ENCODE results near the gene CSRNP3. TPM values are rescaled to one million over a fixed set of nuclear protein-coding genes. Genes with fewer than 3 reads are reported as not detected.

Gene CSRNP3
- total and polyA plus RNA-seq, 5 donors from 2014 or later: not detected

- Mint-ChIP-seq H3K27ac (no peak overlapping the region), H3K4me3 (no peak overlapping the region), H3K27me3 (no peaks in the 10 kb centered on the region), H3K4me1 (no peaks in the 10 kb centered on the region), H3K36me3 (no peaks in the 10 kb centered on the region), H3K9me3 (no peaks in the 10 kb centered on the region)
- H3K9me3 ChIP-seq (ENCODE audit: control insufficient read depth in 2 of 2, low read length in 2 of 2): no peaks in the 10 kb centered on the region
- ATAC-seq (ENCODE audit: low read depth in 2 of 2) (no peak), DNase-seq (no peak)
- H3K4me3 ChIP-seq (ENCODE audit: low read depth, low read length): no peak overlapping the region
- no peak overlapping the region for H3K27ac ChIP-seq (ENCODE audit: insufficient read depth, low read length, poor library complexity, severe bottlenecking)
- H3K27me3 ChIP-seq (ENCODE audit: control insufficient read depth, insufficient read depth, low read length): no peaks in the 10 kb centered on the region
- no peaks in the 10 kb centered on the region for H3K4me1 ChIP-seq (ENCODE audit: control insufficient read depth, insufficient read depth, low read length, poor library complexity, severe bottlenecking)
- no peaks in the 10 kb centered on the region for H3K36me3 ChIP-seq (ENCODE audit: control insufficient read depth, insufficient read depth, low read length)
Observed at GRCh38 chr2:165434865-165435496, 34.5 kb upstream of the CSRNP3 start.

- Mint-ChIP-seq H3K36me3 (no peaks in the 10 kb centered on the region), H3K4me1 (no peaks in the 10 kb centered on the region), H3K27me3 (no peaks in the 10 kb centered on the region), H3K9me3 (no peaks in the 10 kb centered on the region), H3K4me3 (no peak overlapping the region), H3K27ac (no peak overlapping the region)
- Histone ChIP-seq H3K27me3 (ENCODE audit: control insufficient read depth, insufficient read depth, low read length) (no peaks in the 10 kb centered on the region), H3K4me3 (ENCODE audit: low read depth, low read length) (no peak overlapping the region), H3K9me3 (ENCODE audit: control insufficient read depth in 2 of 2, low read length in 2 of 2) (no peaks in the 10 kb centered on the region), H3K36me3 (ENCODE audit: control insufficient read depth, insufficient read depth, low read length) (no peaks in the 10 kb centered on the region), H3K27ac (ENCODE audit: insufficient read depth, low read length, poor library complexity, severe bottlenecking) (no peak overlapping the region), H3K4me1 (ENCODE audit: control insufficient read depth, insufficient read depth, low read length, poor library complexity, severe bottlenecking) (no peaks in the 10 kb centered on the region)
- ATAC-seq (ENCODE audit: low read depth in 2 of 2) (no peak), DNase-seq (no peak)
Observed at GRCh38 chr2:165435611-165436010, 33.9 kb upstream of the CSRNP3 start.

- Mint-ChIP-seq H3K4me3 (no peak overlapping the region), H3K9me3 (no peaks in the 10 kb centered on the region), H3K27me3 (no peaks in the 10 kb centered on the region), H3K4me1 (no peaks in the 10 kb centered on the region), H3K36me3 (no peaks in the 10 kb centered on the region), H3K27ac (no peak overlapping the region)
- no peak for ATAC-seq (ENCODE audit: low read depth in 2 of 2)
- Histone ChIP-seq H3K27ac (ENCODE audit: insufficient read depth, low read length, poor library complexity, severe bottlenecking) (no peak overlapping the region), H3K9me3 (ENCODE audit: control insufficient read depth in 2 of 2, low read length in 2 of 2) (no peaks in the 10 kb centered on the region), H3K27me3 (ENCODE audit: control insufficient read depth, insufficient read depth, low read length) (no peaks in the 10 kb centered on the region), H3K4me3 (ENCODE audit: low read depth, low read length) (no peak overlapping the region), H3K4me1 (ENCODE audit: control insufficient read depth, insufficient read depth, low read length, poor library complexity, severe bottlenecking) (no peaks in the 10 kb centered on the region), H3K36me3 (ENCODE audit: control insufficient read depth, insufficient read depth, low read length) (no peaks in the 10 kb centered on the region)
- DNase-seq: no peak
Observed at GRCh38 chr2:165436559-165436958, 32.9 kb upstream of the CSRNP3 start.

- ATAC-seq (ENCODE audit: low read depth in 2 of 2): no peak
- Mint-ChIP-seq H3K27ac (no peak overlapping the region), H3K9me3 (peaks cover 0 to 2% (median 0%) of the 10 kb centered on the region in 7 donors), H3K27me3 (no peaks in the 10 kb centered on the region), H3K36me3 (no peaks in the 10 kb centered on the region), H3K4me3 (no peak overlapping the region), H3K4me1 (peaks cover 0 to 18% (median 5%) of the 10 kb centered on the region in 4 donors)
- Histone ChIP-seq H3K4me3 (ENCODE audit: low read depth, low read length) (no peak overlapping the region), H3K36me3 (ENCODE audit: control insufficient read depth, insufficient read depth, low read length) (no peaks in the 10 kb centered on the region), H3K27ac (ENCODE audit: insufficient read depth, low read length, poor library complexity, severe bottlenecking) (no peak overlapping the region), H3K4me1 (ENCODE audit: control insufficient read depth, insufficient read depth, low read length, poor library complexity, severe bottlenecking) (no peaks in the 10 kb centered on the region), H3K27me3 (ENCODE audit: control insufficient read depth, insufficient read depth, low read length) (no peaks in the 10 kb centered on the region), H3K9me3 (ENCODE audit: control insufficient read depth in 2 of 2, low read length in 2 of 2) (no peaks in the 10 kb centered on the region)
- DNase-seq: no peak
Observed at GRCh38 chr2:165440367-165440766, 29.1 kb upstream of the CSRNP3 start.

- H3K36me3 Mint-ChIP-seq: no peaks in the 10 kb centered on the region
- H3K27ac Mint-ChIP-seq: no peak overlapping the region
- H3K27me3 Mint-ChIP-seq: no peaks in the 10 kb centered on the region
- Histone ChIP-seq H3K9me3 (ENCODE audit: control insufficient read depth in 2 of 2, low read length in 2 of 2) (no peaks in the 10 kb centered on the region), H3K4me1 (ENCODE audit: control insufficient read depth, insufficient read depth, low read length, poor library complexity, severe bottlenecking) (no peaks in the 10 kb centered on the region), H3K27ac (ENCODE audit: insufficient read depth, low read length, poor library complexity, severe bottlenecking) (no peak overlapping the region), H3K27me3 (ENCODE audit: control insufficient read depth, insufficient read depth, low read length) (no peaks in the 10 kb centered on the region), H3K4me3 (ENCODE audit: low read depth, low read length) (no peak overlapping the region), H3K36me3 (ENCODE audit: control insufficient read depth, insufficient read depth, low read length) (no peaks in the 10 kb centered on the region)
- DNase-seq: peak in 1 of 3 donors; percentile 20
- H3K4me1 Mint-ChIP-seq: peaks cover 0 to 18% (median 5%) of the 10 kb centered on the region in 4 donors
- no peak overlapping the region for H3K4me3 Mint-ChIP-seq
- peaks cover 0 to 4% (median 0%) of the 10 kb centered on the region in 7 donors for H3K9me3 Mint-ChIP-seq
- no peak for ATAC-seq (ENCODE audit: low read depth in 2 of 2)
Observed at GRCh38 chr2:165443511-165443910, 26.0 kb upstream of the CSRNP3 start.

GRCh38 chr2:165448406-165448805 lies 21.1 kb upstream of the CSRNP3 start:
- Mint-ChIP-seq H3K9me3 (peaks cover 0 to 2% (median 0%) of the 10 kb centered on the region in 7 donors), H3K27me3 (no peaks in the 10 kb centered on the region), H3K27ac (no peak overlapping the region), H3K36me3 (no peaks in the 10 kb centered on the region), H3K4me3 (no peak overlapping the region), H3K4me1 (peaks cover 0 to 12% (median 5%) of the 10 kb centered on the region in 4 donors)
- H3K4me3 ChIP-seq (ENCODE audit: low read depth, low read length): no peak overlapping the region
- DNase-seq: no peak
- ATAC-seq (ENCODE audit: low read depth in 2 of 2): no peak
- no peak overlapping the region for H3K27ac ChIP-seq (ENCODE audit: insufficient read depth, low read length, poor library complexity, severe bottlenecking)
- no peaks in the 10 kb centered on the region for H3K9me3 ChIP-seq (ENCODE audit: control insufficient read depth in 2 of 2, low read length in 2 of 2)
- H3K27me3 ChIP-seq (ENCODE audit: control insufficient read depth, insufficient read depth, low read length): no peaks in the 10 kb centered on the region
- no peaks in the 10 kb centered on the region for H3K36me3 ChIP-seq (ENCODE audit: control insufficient read depth, insufficient read depth, low read length)
- H3K4me1 ChIP-seq (ENCODE audit: control insufficient read depth, insufficient read depth, low read length, poor library complexity, severe bottlenecking): no peaks in the 10 kb centered on the region

- Mint-ChIP-seq H3K4me3 (no peak overlapping the region), H3K4me1 (no peaks in the 10 kb centered on the region), H3K9me3 (peaks cover 0 to 2% (median 0%) of the 10 kb centered on the region in 7 donors), H3K36me3 (no peaks in the 10 kb centered on the region), H3K27ac (no peak overlapping the region), H3K27me3 (no peaks in the 10 kb centered on the region)
- H3K4me3 ChIP-seq (ENCODE audit: low read depth, low read length): no peak overlapping the region
- H3K36me3 ChIP-seq (ENCODE audit: control insufficient read depth, insufficient read depth, low read length): no peaks in the 10 kb centered on the region
- ATAC-seq (ENCODE audit: low read depth in 2 of 2): no peak
- H3K27me3 ChIP-seq (ENCODE audit: control insufficient read depth, insufficient read depth, low read length): no peaks in the 10 kb centered on the region
- no peak for DNase-seq
- H3K27ac ChIP-seq (ENCODE audit: insufficient read depth, low read length, poor library complexity, severe bottlenecking): no peak overlapping the region
- no peaks in the 10 kb centered on the region for H3K9me3 ChIP-seq (ENCODE audit: control insufficient read depth in 2 of 2, low read length in 2 of 2)
- H3K4me1 ChIP-seq (ENCODE audit: control insufficient read depth, insufficient read depth, low read length, poor library complexity, severe bottlenecking): no peaks in the 10 kb centered on the region
Observed at GRCh38 chr2:165450156-165450555, 19.3 kb upstream of the CSRNP3 start.

- no peaks in the 10 kb centered on the region for H3K9me3 ChIP-seq (ENCODE audit: control insufficient read depth in 2 of 2, low read length in 2 of 2)
- no peaks in the 10 kb centered on the region for H3K4me1 Mint-ChIP-seq
Observed at GRCh38 chr2:165452327-165452726, 17.2 kb upstream of the CSRNP3 start.

More at GRCh38 chr2:165452327-165452726, 17.2 kb upstream of the CSRNP3 start:
- H3K4me3 ChIP-seq (ENCODE audit: low read depth, low read length): no peak overlapping the region
- H3K27ac ChIP-seq (ENCODE audit: insufficient read depth, low read length, poor library complexity, severe bottlenecking): no peak overlapping the region
- Mint-ChIP-seq H3K4me3 (no peak overlapping the region), H3K27me3 (no peaks in the 10 kb centered on the region), H3K36me3 (no peaks in the 10 kb centered on the region), H3K27ac (no peak overlapping the region), H3K9me3 (peaks cover 0 to 4% (median 0%) of the 10 kb centered on the region in 7 donors)
- no peak for ATAC-seq (ENCODE audit: low read depth in 2 of 2)
- no peaks in the 10 kb centered on the region for H3K27me3 ChIP-seq (ENCODE audit: control insufficient read depth, insufficient read depth, low read length)
- no peaks in the 10 kb centered on the region for H3K36me3 ChIP-seq (ENCODE audit: control insufficient read depth, insufficient read depth, low read length)
- DNase-seq: no peak
- no peaks in the 10 kb centered on the region for H3K4me1 ChIP-seq (ENCODE audit: control insufficient read depth, insufficient read depth, low read length, poor library complexity, severe bottlenecking)

Data from CD4-positive, CD25-positive, alpha-beta regulatory T cell (primary cell).